ENCODE results near the gene SLC16A2.

The SLC16A2 gene

DNA sequence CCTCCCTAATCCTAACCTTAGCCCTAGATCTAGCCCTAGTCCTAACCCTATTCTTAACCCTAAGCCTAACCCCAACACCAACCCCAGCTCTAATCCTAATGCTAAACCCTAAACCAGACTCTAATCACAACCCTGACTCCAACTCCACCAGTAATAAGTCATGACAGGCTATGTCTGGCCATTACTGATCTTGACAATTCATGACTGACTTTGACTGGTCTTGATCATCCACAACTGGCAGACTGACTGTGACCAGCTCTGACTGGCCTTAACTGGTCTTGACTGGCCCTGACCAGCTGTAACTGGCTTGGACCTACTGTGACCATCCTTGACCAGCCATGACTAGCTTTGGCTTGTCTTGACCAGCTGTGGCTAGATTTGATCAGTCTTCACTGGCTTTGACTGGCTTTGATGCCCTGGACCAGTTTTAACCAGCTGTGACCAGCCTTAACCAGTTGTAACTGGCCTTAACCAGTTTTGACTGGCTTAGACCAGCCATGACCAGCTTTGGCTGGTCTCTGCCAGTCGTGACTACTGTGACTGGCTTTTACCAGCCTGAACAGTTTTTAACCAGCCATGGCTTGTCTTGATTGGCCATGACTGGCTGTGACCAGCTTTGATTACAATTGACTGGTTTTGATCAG is 124.7 kb downstream of the SLC16A2 start:
- DNase-seq, result no peak

GRCh38 chrX:74546984-74547383 is 125.7 kb downstream of the SLC16A2 start:
- no peak for DNase-seq

DNA sequence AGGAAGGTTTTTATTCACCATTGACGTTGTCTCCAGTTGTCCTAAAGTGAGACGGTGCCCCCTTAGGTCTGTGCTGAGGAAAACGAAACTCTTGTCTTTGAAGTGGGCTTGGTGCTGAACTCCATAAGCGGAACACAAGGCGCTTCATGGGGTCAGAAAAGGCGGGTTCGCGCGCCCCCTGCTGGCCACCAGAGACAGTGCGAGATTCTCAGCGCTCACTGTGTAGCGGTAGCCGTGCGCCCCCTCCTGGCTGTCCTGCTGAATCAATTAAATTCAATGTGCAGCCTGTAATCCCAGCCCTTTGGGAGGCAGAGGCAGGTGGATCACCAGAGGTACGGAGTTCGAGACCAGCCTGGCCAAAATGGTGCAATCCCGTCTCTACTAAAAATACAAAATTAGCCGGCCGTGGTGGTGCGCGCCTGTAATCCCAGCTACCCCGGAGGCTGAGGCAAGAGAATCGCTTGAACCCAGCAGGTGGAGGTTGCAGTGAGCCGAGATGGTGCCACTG is 129.1 kb downstream of the SLC16A2 start:
- DNase-seq, result peak; percentile 84

DNA sequence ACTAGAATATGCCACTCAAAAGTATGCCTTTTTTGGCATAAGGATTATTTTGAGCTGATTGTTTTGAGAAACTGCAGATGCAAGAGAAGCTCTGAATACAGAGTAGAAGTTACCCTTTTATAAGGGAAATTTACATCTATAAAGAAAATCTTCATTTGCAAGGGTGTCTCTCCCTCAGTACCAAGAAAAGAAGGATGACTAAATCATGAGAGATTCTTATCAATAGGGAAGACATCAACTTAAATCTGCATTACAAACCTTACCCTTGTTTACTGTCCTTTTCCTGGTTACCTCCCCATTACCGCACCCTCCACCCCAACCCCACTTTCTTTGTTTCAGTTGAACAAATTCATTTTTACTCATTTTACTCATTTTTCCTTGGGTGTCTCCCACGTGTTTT is 130.6 kb downstream of the SLC16A2 start:
- no peak for DNase-seq

DNA sequence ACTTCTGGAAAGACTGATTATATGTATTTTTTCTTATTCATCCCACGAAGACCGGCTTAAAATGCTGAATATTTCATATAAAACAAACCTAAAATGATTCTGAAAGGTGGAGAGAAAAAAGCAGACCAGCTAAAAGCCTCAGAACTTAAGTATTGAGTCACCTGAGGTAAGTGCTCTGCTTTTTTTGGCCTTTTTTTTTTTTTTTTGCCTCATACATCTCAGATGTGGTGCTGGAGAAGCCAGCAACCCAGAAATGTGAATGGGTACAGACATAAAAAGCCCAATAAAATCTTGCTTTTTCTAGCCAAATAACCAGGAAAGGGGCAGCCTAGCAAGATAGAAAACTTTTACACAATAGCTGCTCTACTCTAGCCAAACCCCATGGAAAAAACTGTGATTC is 136.1 kb downstream of the SLC16A2 start:
- DNase-seq, result no peak

DNA sequence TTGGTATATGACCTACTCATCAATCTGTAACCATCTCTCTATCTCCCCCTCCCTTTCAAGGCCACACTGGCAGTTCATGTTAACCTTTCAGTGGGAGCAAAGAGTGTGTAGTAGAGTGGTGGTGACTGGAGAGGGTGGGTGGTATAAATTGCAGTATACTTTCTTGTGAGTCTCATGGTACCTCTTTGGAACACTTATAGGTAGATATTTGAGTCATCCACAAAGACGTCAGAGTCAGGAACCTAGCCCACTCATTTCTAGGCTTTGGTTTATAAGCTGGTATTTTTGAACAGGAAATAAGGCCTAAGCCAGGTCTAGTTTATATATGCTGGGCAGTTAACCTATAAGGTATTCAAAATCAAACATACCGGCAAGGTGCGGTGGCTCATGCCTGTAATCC is 156.8 kb downstream of the SLC16A2 start:
- DNase-seq, result no peak

- DNase-seq, result no peak
Measured at GRCh38 chrX:74579597-74580198, 158.4 kb downstream of the SLC16A2 start.

Measured in CD4-positive, alpha-beta T cell treated with Interleukin-15 for 1 hour (primary cell).